Bronchial epithelial cell (primary cell): Measurements from ENCODE around the gene CILP2. TPM values are rescaled to one million over a fixed set of nuclear protein-coding genes. Genes with fewer than 3 reads are reported as not detected.
A peak's percentile ranks its signal among the peaks of the same experiment; 100 is the strongest.

Experiments used
- DNase-seq: peaks from one replicate; pipeline ENCODE4 v3.0.0-alpha.2; 2010; ENCODE audit warnings: low read depth
- FAIRE-seq: peaks from 2 replicates; lab custom pipeline; 2011; peaks lifted over from hg19 to GRCh38; lab: Jason Lieb, UNC
- H3K27me3 ChIP-seq: 2 replicates; pipeline ENCODE4 v1.5.1; 2011; ENCODE audit warnings: low read length; ENCODE audit not compliant: control insufficient read depth, insufficient read depth
- H3K36me3 ChIP-seq: 2 replicates; pipeline ENCODE4 v1.5.1; 2011; ENCODE audit warnings: low read length; ENCODE audit not compliant: control insufficient read depth, insufficient read depth
- H3K4me3 ChIP-seq: 2 replicates; pipeline ENCODE4 v1.5.1; 2011; ENCODE audit warnings: mild to moderate bottlenecking, low read depth, low read length, control low read depth
- total RNA-seq: library from RNA; depleted of rRNA; stranded (reverse); fragments of >200 nt; gene quantifications from 2 replicates; pipeline ENCODE4 v1.2.1, GENCODE V29; 2014
- TF ChIP-seq, protein P1 (sequence below): IDR thresholded peaks from 2 replicates; pipeline ENCODE4 v1.5.1; 2011; ENCODE audit warnings: mild to moderate bottlenecking, moderate library complexity, low read length, control low read depth, inconsistent platforms; ENCODE audit not compliant: insufficient read depth, severe bottlenecking

The CILP2 gene
- total RNA-seq, 1 donor from 2014 or later = under 0.01 TPM

- H3K27me3 ChIP-seq = peaks cover 4% of the 10 kb centered on the region
- FAIRE-seq (no peak), DNase-seq (no peak)
Observed at GRCh38 chr19:19551853-19552192, 13.8 kb downstream of the CILP2 start.

DNA sequence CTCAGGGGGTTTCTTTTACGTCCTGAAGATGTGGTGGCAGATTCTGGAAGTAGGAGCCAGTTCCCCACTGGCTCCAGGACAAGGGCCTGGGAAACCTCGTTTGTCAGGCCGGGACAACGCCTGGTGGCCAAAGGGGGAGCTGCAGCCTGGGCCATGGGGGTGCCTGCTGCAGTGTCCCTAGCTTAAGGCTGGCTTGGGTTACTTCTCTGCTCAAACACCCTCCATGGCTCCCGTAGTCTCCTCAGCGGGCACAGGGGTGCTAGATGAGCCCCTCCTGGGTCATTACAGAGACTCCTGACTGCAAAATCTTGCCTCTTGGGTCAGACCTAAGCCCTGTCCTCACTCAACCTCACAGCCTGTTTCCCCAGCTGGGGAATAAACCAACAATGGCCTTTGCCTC lies 14.7 kb downstream of the CILP2 start:
- no peak overlapping the region for H3K4me3 ChIP-seq
- no peak for FAIRE-seq
- no peak for DNase-seq
- no peaks in the 10 kb centered on the region for H3K36me3 ChIP-seq
- peaks cover 4% of the 10 kb centered on the region for H3K27me3 ChIP-seq
- TF ChIP-seq, protein P1, sequence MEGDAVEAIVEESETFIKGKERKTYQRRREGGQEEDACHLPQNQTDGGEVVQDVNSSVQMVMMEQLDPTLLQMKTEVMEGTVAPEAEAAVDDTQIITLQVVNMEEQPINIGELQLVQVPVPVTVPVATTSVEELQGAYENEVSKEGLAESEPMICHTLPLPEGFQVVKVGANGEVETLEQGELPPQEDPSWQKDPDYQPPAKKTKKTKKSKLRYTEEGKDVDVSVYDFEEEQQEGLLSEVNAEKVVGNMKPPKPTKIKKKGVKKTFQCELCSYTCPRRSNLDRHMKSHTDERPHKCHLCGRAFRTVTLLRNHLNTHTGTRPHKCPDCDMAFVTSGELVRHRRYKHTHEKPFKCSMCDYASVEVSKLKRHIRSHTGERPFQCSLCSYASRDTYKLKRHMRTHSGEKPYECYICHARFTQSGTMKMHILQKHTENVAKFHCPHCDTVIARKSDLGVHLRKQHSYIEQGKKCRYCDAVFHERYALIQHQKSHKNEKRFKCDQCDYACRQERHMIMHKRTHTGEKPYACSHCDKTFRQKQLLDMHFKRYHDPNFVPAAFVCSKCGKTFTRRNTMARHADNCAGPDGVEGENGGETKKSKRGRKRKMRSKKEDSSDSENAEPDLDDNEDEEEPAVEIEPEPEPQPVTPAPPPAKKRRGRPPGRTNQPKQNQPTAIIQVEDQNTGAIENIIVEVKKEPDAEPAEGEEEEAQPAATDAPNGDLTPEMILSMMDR = peak; percentile 76

More at GRCh38 chr19:19551853-19552192, 13.8 kb downstream of the CILP2 start:
- no peaks in the 10 kb centered on the region for H3K36me3 ChIP-seq
- H3K4me3 ChIP-seq = no peak overlapping the region
- TF ChIP-seq, protein P1 = no peak

DNA sequence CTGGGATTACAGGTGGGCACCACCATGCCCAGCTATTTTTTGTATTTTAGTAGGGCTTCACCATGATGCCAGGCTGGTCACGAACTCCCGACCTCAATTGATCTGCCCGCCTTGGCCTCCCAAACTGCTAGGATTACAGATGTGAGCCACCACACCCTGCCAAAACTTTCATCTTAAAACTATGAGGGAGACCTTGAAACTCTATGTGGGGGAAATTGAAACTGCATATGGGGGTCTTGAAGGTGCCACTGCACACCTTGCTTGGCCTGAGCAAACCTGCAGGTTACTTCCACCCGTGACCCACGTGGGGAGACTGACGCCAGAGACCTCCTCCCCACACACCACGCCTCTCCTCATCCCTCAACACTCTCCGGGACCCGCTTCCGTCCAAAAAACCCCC lies 15.6 kb downstream of the CILP2 start:
- TF ChIP-seq, protein P1 = no peak
- Histone ChIP-seq H3K27me3 (peaks cover 3% of the 10 kb centered on the region), H3K4me3 (no peak overlapping the region), H3K36me3 (no peaks in the 10 kb centered on the region)
- FAIRE-seq = no peak
- no peak for DNase-seq

DNA sequence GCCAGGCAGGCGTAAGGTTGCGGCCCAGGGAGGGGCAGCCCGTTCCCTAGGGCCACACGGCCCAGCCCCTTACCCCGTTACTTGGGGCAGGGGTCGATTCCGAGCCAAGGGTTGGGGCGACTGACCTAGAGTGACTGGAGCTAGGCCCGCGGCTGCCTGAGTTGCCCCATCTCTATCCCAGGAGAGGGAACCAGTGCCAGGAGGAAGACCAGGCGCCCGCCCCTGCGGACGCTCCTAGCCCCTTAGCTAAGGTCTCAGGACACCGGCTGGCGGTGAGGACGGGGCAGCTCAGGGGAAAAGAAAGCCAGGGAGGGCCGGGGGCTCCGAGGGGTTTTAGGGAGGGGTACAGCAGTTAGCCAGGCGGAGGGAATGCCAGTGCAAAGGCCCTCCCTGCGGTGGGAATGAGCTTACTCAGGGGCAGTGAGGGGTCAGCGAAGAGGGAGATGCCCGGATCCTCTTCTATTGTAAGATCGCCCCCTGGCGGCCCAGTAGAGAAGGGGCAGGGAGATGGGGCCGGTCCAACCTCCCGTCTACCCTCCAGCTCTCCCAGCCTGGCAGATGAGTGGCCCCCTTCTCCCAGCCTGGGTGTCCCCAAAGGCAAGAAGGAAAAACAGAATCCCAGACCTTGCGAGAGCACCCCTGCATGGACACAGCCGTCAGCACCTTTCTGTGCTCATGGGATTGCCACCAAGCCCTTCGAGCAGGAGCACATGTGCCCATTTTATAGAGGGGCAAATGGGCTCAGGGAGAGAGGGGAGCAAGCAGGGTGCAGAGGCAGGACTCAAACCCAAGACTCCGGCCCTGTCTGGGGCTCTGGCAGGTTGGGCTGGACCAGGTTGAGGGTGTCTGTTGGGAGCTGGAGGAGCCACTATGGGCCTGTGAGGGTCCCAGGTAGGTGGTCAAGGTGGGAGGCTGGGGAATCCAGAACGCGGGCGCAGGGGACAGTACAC lies 16.3 kb downstream of the CILP2 start:
- Histone ChIP-seq H3K4me3 (no peak overlapping the region), H3K36me3 (no peaks in the 10 kb centered on the region), H3K27me3 (peaks cover 3% of the 10 kb centered on the region)
- FAIRE-seq (no peak), DNase-seq (no peak)
- TF ChIP-seq, protein P1 = peak; percentile 81

GRCh38 chr19:19558055-19558454 lies 20.0 kb downstream of the CILP2 start:
- Histone ChIP-seq H3K27me3 (no peaks in the 10 kb centered on the region), H3K36me3 (no peaks in the 10 kb centered on the region), H3K4me3 (no peak overlapping the region)
- no peak for DNase-seq
- no peak for FAIRE-seq
- TF ChIP-seq, protein P1 = no peak
